CD4-positive, CD25-positive, alpha-beta regulatory T cell (primary cell): ENCODE measurements around the gene FSD1L. TPM values are rescaled to one million over a fixed set of nuclear protein-coding genes. Genes with fewer than 3 reads are reported as not detected.

Source experiments
- ATAC-seq, 2 donors: fragments of 150-1000 bp; cut with Tn5 transposase; one replicate each; pipeline ENCODE4 v1.10.0; 2021; ENCODE audit warnings: low read depth in 2 of 2, moderate number of reproducible peaks in 2 of 2, moderate library complexity in 1 of 2
- DNase-seq, 3 donors: peaks; one replicate each; pipeline versions ENCODE4 v3.0.0 to v3.0.0-alpha.2; 2012 to 2022; ENCODE audit warnings: mixed read lengths in 1 of 3
- H3K27ac ChIP-seq: one replicate; pipeline ENCODE4 v1.7.0; 2013; ENCODE audit warnings: mild to moderate bottlenecking, low read length; ENCODE audit not compliant: insufficient read depth, poor library complexity, severe bottlenecking
- H3K27me3 ChIP-seq: one replicate; pipeline ENCODE4 v1.7.0; 2013; ENCODE audit warnings: low read length; ENCODE audit not compliant: control insufficient read depth, insufficient read depth
- H3K36me3 ChIP-seq: one replicate; pipeline ENCODE4 v1.7.0; 2013; ENCODE audit warnings: mild to moderate bottlenecking, low read length, moderate library complexity; ENCODE audit not compliant: control insufficient read depth, insufficient read depth
- H3K4me1 ChIP-seq: 2 replicates; pipeline ENCODE4 v1.7.0; 2013; ENCODE audit warnings: mild to moderate bottlenecking, low read length; ENCODE audit not compliant: insufficient read depth, control insufficient read depth, poor library complexity, severe bottlenecking
- H3K4me3 ChIP-seq: one replicate; pipeline ENCODE4 v1.7.0; 2013; ENCODE audit warnings: low read depth, mild to moderate bottlenecking, low read length, moderate library complexity
- H3K9me3 ChIP-seq, 2 experiments: 1 replicate in 1 of 2; 2 replicates in 1 of 2; pipeline ENCODE4 v1.7.0; 2013; ENCODE audit warnings: low read length in 2 of 2, mild to moderate bottlenecking in 1 of 2, moderate library complexity in 1 of 2; ENCODE audit not compliant: control insufficient read depth in 2 of 2
- H3K27ac Mint-ChIP-seq, 3 donors: one replicate each; pipeline ENCODE4 v1.8.0; 2020 to 2022; ENCODE audit warnings: mild to moderate bottlenecking in 3 of 3, mixed read lengths in 3 of 3, moderate library complexity in 2 of 3
- H3K27me3 Mint-ChIP-seq: one replicate; pipeline ENCODE4 v1.8.0; 2022; ENCODE audit warnings: mild to moderate bottlenecking, mixed read lengths
- H3K36me3 Mint-ChIP-seq: one replicate; pipeline ENCODE4 v1.8.0; 2020; ENCODE audit warnings: mixed read lengths
- H3K4me1 Mint-ChIP-seq, 4 donors: one replicate each; pipeline ENCODE4 v1.8.0; 2020 to 2022; ENCODE audit warnings: mixed read lengths in 4 of 4, mild to moderate bottlenecking in 1 of 4
- H3K4me3 Mint-ChIP-seq, 4 donors: one replicate each; pipeline ENCODE4 v1.8.0; 2020 to 2022; ENCODE audit warnings: mild to moderate bottlenecking in 4 of 4, mixed read lengths in 4 of 4, moderate library complexity in 3 of 4
- H3K9me3 Mint-ChIP-seq, 7 donors: one replicate each; pipeline ENCODE4 v1.8.0; 2020 to 2022; ENCODE audit warnings: mixed read lengths in 7 of 7, mild to moderate bottlenecking in 3 of 7, moderate library complexity in 2 of 7
- polyA plus RNA-seq, 4 donors: library from polyadenylated mRNA; unstranded; fragments of 300-500 nt; fragmentation: Illumina TruSeq; gene quantifications; one replicate each; pipeline ENCODE4 v1.2.3, GENCODE V29; 2021
- total RNA-seq: library from RNA; stranded (reverse); gene quantifications from one replicate; pipeline ENCODE4 v1.2.3, GENCODE V29; 2022

The FSD1L gene
- total and polyA plus RNA-seq, 5 donors from 2014 or later: 0.45 to 1.6 (median 0.74) TPM

GRCh38 chr9:105449081-105449480, 1.2 kb downstream of the FSD1L start:
- Histone ChIP-seq H3K27ac (no peak overlapping the region), H3K36me3 (no peaks in the 10 kb centered on the region), H3K27me3 (no peaks in the 10 kb centered on the region), H3K9me3 (no peaks in the 10 kb centered on the region), H3K4me3 (no peak overlapping the region), H3K4me1 (peaks cover 13% of the 10 kb centered on the region)
- Mint-ChIP-seq H3K4me1 (peaks cover 6 to 11% (median 10%) of the 10 kb centered on the region in 4 donors), H3K27ac (no peak overlapping the region), H3K4me3 (peak overlapping the region; percentile 84 to 92 (median 87)), H3K36me3 (no peaks in the 10 kb centered on the region), H3K27me3 (no peaks in the 10 kb centered on the region), H3K9me3 (no peaks in the 10 kb centered on the region)
- DNase-seq (no peak), ATAC-seq (no peak)

GRCh38 chr9:105452185-105452584, 4.4 kb downstream of the FSD1L start:
- no peak overlapping the region for H3K4me3 ChIP-seq
- Mint-ChIP-seq H3K4me1 (peaks cover 6 to 11% (median 9%) of the 10 kb centered on the region in 4 donors), H3K27ac (no peak overlapping the region), H3K9me3 (peaks cover 0 to 1% (median 0%) of the 10 kb centered on the region in 7 donors), H3K4me3 (no peak overlapping the region), H3K27me3 (no peaks in the 10 kb centered on the region), H3K36me3 (no peaks in the 10 kb centered on the region)
- H3K4me1 ChIP-seq: peaks cover 13% of the 10 kb centered on the region
- H3K27ac ChIP-seq: no peak overlapping the region
- no peaks in the 10 kb centered on the region for H3K27me3 ChIP-seq
- no peak for DNase-seq
- ATAC-seq: no peak
- no peaks in the 10 kb centered on the region for H3K9me3 ChIP-seq
- H3K36me3 ChIP-seq: no peaks in the 10 kb centered on the region

GRCh38 chr9:105455836-105456475, 8.1 kb downstream of the FSD1L start:
- H3K27ac ChIP-seq: no peak overlapping the region
- Mint-ChIP-seq H3K27ac (no peak overlapping the region), H3K9me3 (peaks cover 0 to 8% (median 2%) of the 10 kb centered on the region in 7 donors), H3K4me3 (no peak overlapping the region), H3K36me3 (peaks cover 5% of the 10 kb centered on the region), H3K27me3 (no peaks in the 10 kb centered on the region), H3K4me1 (no peaks in the 10 kb centered on the region)
- no peaks in the 10 kb centered on the region for H3K9me3 ChIP-seq
- DNase-seq: no peak
- ATAC-seq: no peak
- H3K27me3 ChIP-seq: no peaks in the 10 kb centered on the region
- no peaks in the 10 kb centered on the region for H3K4me1 ChIP-seq
- H3K4me3 ChIP-seq: no peak overlapping the region
- no peaks in the 10 kb centered on the region for H3K36me3 ChIP-seq

- Histone ChIP-seq H3K36me3 (no peaks in the 10 kb centered on the region), H3K9me3 (no peaks in the 10 kb centered on the region), H3K27me3 (no peaks in the 10 kb centered on the region), H3K4me1 (no peaks in the 10 kb centered on the region), H3K4me3 (no peak overlapping the region), H3K27ac (no peak overlapping the region)
- Mint-ChIP-seq H3K9me3 (peaks cover 0 to 8% (median 2%) of the 10 kb centered on the region in 7 donors), H3K27ac (no peak overlapping the region), H3K4me3 (no peak overlapping the region), H3K36me3 (peaks cover 5% of the 10 kb centered on the region), H3K27me3 (no peaks in the 10 kb centered on the region), H3K4me1 (no peaks in the 10 kb centered on the region)
- ATAC-seq (no peak), DNase-seq (no peak)
Measured at GRCh38 chr9:105457560-105458294, 9.9 kb downstream of the FSD1L start.

- Histone ChIP-seq H3K4me3 (no peak overlapping the region), H3K27ac (no peak overlapping the region), H3K36me3 (no peaks in the 10 kb centered on the region), H3K9me3 (no peaks in the 10 kb centered on the region), H3K4me1 (no peaks in the 10 kb centered on the region), H3K27me3 (no peaks in the 10 kb centered on the region)
- Mint-ChIP-seq H3K4me1 (no peaks in the 10 kb centered on the region), H3K27ac (no peak overlapping the region), H3K4me3 (no peak overlapping the region), H3K9me3 (peaks cover 0 to 8% (median 2%) of the 10 kb centered on the region in 7 donors), H3K27me3 (no peaks in the 10 kb centered on the region), H3K36me3 (peaks cover 5% of the 10 kb centered on the region)
- ATAC-seq: no peak
- no peak for DNase-seq
Measured at GRCh38 chr9:105458404-105458803, 10.6 kb downstream of the FSD1L start.

GRCh38 chr9:105459336-105459735, 11.5 kb downstream of the FSD1L start:
- Histone ChIP-seq H3K9me3 (no peaks in the 10 kb centered on the region), H3K4me3 (no peak overlapping the region), H3K36me3 (no peaks in the 10 kb centered on the region), H3K27me3 (no peaks in the 10 kb centered on the region), H3K27ac (no peak overlapping the region), H3K4me1 (no peaks in the 10 kb centered on the region)
- H3K4me1 Mint-ChIP-seq: peaks cover 0 to 6% (median 0%) of the 10 kb centered on the region in 4 donors
- peaks cover 0 to 8% (median 2%) of the 10 kb centered on the region in 7 donors for H3K9me3 Mint-ChIP-seq
- DNase-seq: no peak
- ATAC-seq: no peak
- H3K27me3 Mint-ChIP-seq: no peaks in the 10 kb centered on the region
- peaks cover 5% of the 10 kb centered on the region for H3K36me3 Mint-ChIP-seq
- no peak overlapping the region for H3K4me3 Mint-ChIP-seq
- no peak overlapping the region for H3K27ac Mint-ChIP-seq

- ATAC-seq: no peak
- no peaks in the 10 kb centered on the region for H3K9me3 ChIP-seq
Measured at GRCh38 chr9:105466898-105467455, 19.1 kb downstream of the FSD1L start.

More at GRCh38 chr9:105466898-105467455, 19.1 kb downstream of the FSD1L start:
- Histone ChIP-seq H3K27me3 (no peaks in the 10 kb centered on the region), H3K36me3 (no peaks in the 10 kb centered on the region), H3K4me3 (no peak overlapping the region), H3K27ac (no peak overlapping the region), H3K4me1 (no peaks in the 10 kb centered on the region)
- Mint-ChIP-seq H3K36me3 (peaks cover 10% of the 10 kb centered on the region), H3K27ac (no peak overlapping the region), H3K27me3 (no peaks in the 10 kb centered on the region), H3K4me3 (no peak overlapping the region), H3K4me1 (peaks cover 0 to 6% (median 0%) of the 10 kb centered on the region in 4 donors), H3K9me3 (no peaks in the 10 kb centered on the region)
- no peak for DNase-seq
